ENCODE measurements around the gene ACSF2.
A peak's percentile ranks its signal among the peaks of the same experiment; 100 is the strongest.

The ACSF2 gene

DNA sequence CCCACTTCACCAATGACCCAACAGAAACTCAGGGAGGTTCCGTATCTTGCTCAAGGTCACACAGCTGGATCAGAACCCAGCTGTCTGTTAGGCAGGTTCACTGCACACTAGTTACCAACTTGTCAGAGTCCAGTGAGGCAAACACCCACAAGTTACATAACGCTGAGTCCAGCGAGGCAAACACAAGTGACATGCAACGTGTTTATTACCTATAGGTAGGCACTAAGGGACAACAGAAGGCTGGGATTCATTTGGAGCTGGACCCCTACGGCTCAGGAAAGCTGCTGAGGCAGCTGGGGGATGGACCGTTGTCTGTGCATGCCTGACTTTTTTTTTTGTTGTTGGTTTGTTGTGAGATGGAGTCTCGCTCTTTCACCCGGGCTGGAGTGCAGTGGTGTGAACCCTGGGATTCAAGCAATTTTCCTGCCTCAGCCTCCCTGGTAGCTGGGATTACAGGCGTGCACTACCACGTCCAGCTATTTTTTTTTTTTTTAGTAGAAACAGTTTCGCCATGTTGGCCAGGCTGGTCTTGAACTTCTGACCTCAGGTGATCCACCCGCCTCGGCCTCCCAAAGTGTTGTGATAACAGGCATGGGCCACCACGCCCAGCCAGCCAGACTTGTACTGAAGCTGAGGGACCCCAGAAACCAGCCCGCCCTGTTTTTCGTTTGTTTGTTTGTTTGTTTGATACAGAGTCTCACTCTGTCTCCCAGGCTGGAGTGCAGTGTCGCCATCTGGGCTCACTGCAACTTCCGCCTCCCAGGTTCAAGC lies 50.7 kb downstream of the ACSF2 start:
- Histone ChIP-seq H3K36me3 (ENCODE audit: control insufficient read depth, insufficient read depth, low read length) (peaks cover 4% of the 10 kb centered on the region), H3K9me3 (ENCODE audit: control insufficient read depth, insufficient read depth, low read length) (no peaks in the 10 kb centered on the region), H3K4me1 (ENCODE audit: control insufficient read depth, insufficient read depth, low read length) (no peaks in the 10 kb centered on the region), H3K27me3 (ENCODE audit: control insufficient read depth, insufficient read depth, low read length) (peaks cover 14% of the 10 kb centered on the region), H3K9ac (ENCODE audit: low read depth, low read length) (no peak overlapping the region), H3K4me3 (ENCODE audit: low read depth, low read length) (no peak overlapping the region)

GRCh38 chr17:50477976-50478375 lies 52.0 kb downstream of the ACSF2 start:
- Histone ChIP-seq H3K4me3 (ENCODE audit: low read depth, low read length) (peak overlapping the region; percentile 90), H3K27me3 (ENCODE audit: control insufficient read depth, insufficient read depth, low read length) (peaks cover 14% of the 10 kb centered on the region), H3K4me1 (ENCODE audit: control insufficient read depth, insufficient read depth, low read length) (no peaks in the 10 kb centered on the region), H3K9ac (ENCODE audit: low read depth, low read length) (no peak overlapping the region), H3K36me3 (ENCODE audit: control insufficient read depth, insufficient read depth, low read length) (peaks cover 4% of the 10 kb centered on the region), H3K9me3 (ENCODE audit: control insufficient read depth, insufficient read depth, low read length) (no peaks in the 10 kb centered on the region)

DNA sequence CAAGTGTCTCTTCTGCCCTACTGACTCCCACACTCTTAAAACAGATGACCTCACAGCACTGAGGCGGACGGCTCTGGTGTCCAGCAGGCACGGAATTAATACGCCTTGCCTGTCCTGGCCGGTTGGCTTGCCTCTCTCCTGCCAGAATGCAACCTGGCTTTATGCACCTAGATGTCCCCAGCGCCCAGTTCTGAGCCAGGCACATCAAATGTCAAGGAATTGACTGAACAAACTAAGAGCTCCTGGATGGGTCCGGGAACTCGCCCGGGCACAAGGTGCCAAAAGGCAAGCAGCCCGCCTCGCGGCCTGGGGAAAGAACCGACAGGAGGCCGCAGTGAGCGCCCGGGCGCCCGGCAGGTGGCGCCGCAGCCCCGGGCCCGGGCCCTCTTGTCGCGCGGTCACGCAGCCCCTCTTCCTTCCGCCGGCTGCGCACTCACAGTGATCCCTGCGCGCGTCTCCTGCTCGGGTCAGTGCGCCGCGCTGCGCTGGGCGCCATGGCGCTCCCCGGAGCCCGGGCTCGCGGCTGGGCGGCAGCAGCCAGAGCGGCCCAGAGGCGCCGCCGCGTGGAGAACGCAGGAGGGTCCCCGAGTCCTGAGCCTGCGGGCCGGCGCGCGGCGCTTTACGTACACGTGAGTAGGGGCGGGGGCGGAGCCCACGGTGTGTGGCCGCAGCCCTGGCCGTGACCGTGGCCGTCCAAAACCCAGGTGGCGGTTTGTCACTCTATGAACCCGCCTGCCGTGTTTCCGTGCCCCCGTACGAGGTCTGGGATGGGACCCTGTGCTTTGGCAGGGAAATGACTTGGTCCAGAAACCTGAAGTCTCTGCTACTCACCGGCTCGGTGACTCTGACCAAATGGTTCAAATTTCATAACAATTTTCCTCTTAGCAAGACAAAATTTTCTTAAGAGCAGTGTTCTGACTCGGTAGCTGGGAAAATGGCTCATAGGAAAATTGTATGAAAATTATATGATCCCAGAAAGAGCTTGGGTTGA lies 52.7 kb downstream of the ACSF2 start, which contains the start of gene RSAD1:
TSS of gene RSAD1 (plus strand) at position 470 of the 991 bp plus-strand sequence. CDS start at position 495, 25 bp downstream.
- H3K27me3 ChIP-seq (ENCODE audit: control insufficient read depth, insufficient read depth, low read length) = peaks cover 14% of the 10 kb centered on the region
- H3K4me1 ChIP-seq (ENCODE audit: control insufficient read depth, insufficient read depth, low read length) = no peaks in the 10 kb centered on the region
- H3K4me3 ChIP-seq (ENCODE audit: low read depth, low read length) = peak within 1 kb of the TSS; percentile 90
- peak within 1 kb of the TSS; percentile 49 for H3K9ac ChIP-seq (ENCODE audit: low read depth, low read length)
- H3K9me3 ChIP-seq (ENCODE audit: control insufficient read depth, insufficient read depth, low read length) = no peaks in the 10 kb centered on the region
- H3K36me3 ChIP-seq (ENCODE audit: control insufficient read depth, insufficient read depth, low read length) = peaks cover under 1% of the 10 kb centered on the region

- Histone ChIP-seq H3K4me3 (ENCODE audit: low read depth, low read length) (peak overlapping the region; percentile 90), H3K27me3 (ENCODE audit: control insufficient read depth, insufficient read depth, low read length) (peaks cover 14% of the 10 kb centered on the region), H3K9ac (ENCODE audit: low read depth, low read length) (no peak overlapping the region), H3K9me3 (ENCODE audit: control insufficient read depth, insufficient read depth, low read length) (no peaks in the 10 kb centered on the region), H3K4me1 (ENCODE audit: control insufficient read depth, insufficient read depth, low read length) (no peaks in the 10 kb centered on the region), H3K36me3 (ENCODE audit: control insufficient read depth, insufficient read depth, low read length) (peaks cover 3% of the 10 kb centered on the region)
Observed at GRCh38 chr17:50479522-50480141, 53.6 kb downstream of the ACSF2 start.

- Histone ChIP-seq H3K9ac (ENCODE audit: low read depth, low read length) (no peak overlapping the region), H3K4me1 (ENCODE audit: control insufficient read depth, insufficient read depth, low read length) (no peaks in the 10 kb centered on the region), H3K9me3 (ENCODE audit: control insufficient read depth, insufficient read depth, low read length) (no peaks in the 10 kb centered on the region), H3K36me3 (ENCODE audit: control insufficient read depth, insufficient read depth, low read length) (peaks cover 5% of the 10 kb centered on the region), H3K27me3 (ENCODE audit: control insufficient read depth, insufficient read depth, low read length) (peaks cover 11% of the 10 kb centered on the region), H3K4me3 (ENCODE audit: low read depth, low read length) (no peak overlapping the region)
Observed at GRCh38 chr17:50480142-50480764, 54.2 kb downstream of the ACSF2 start.

GRCh38 chr17:50480854-50481490 lies 55.0 kb downstream of the ACSF2 start:
- Histone ChIP-seq H3K4me3 (ENCODE audit: low read depth, low read length) (no peak overlapping the region), H3K27me3 (ENCODE audit: control insufficient read depth, insufficient read depth, low read length) (peaks cover 9% of the 10 kb centered on the region), H3K4me1 (ENCODE audit: control insufficient read depth, insufficient read depth, low read length) (no peaks in the 10 kb centered on the region), H3K9me3 (ENCODE audit: control insufficient read depth, insufficient read depth, low read length) (no peaks in the 10 kb centered on the region), H3K36me3 (ENCODE audit: control insufficient read depth, insufficient read depth, low read length) (peaks cover 5% of the 10 kb centered on the region), H3K9ac (ENCODE audit: low read depth, low read length) (no peak overlapping the region)

DNA sequence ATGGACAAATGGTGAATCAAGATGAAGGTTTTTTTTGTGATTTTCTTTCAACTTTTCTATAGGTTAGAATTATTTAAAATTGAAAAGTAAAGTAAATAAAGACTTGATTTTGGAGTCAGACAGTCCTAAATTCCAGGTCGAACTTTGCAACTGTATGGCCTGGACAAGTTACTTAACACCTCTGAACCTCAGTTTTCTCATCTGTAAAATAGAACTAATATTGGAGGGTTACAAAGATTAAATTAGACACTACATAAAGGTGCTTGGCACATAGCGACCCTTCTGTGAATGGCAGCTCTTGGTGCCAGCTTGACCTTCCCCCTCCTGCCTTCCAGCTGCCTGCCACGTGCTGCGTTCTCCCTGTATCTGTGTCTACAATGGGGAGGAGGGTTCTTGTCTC lies 55.6 kb downstream of the ACSF2 start:
- Histone ChIP-seq H3K4me1 (ENCODE audit: control insufficient read depth, insufficient read depth, low read length) (no peaks in the 10 kb centered on the region), H3K36me3 (ENCODE audit: control insufficient read depth, insufficient read depth, low read length) (peaks cover 5% of the 10 kb centered on the region), H3K9me3 (ENCODE audit: control insufficient read depth, insufficient read depth, low read length) (no peaks in the 10 kb centered on the region), H3K9ac (ENCODE audit: low read depth, low read length) (no peak overlapping the region), H3K4me3 (ENCODE audit: low read depth, low read length) (no peak overlapping the region), H3K27me3 (ENCODE audit: control insufficient read depth, insufficient read depth, low read length) (peaks cover 4% of the 10 kb centered on the region)

GRCh38 chr17:50482110-50482509 lies 56.1 kb downstream of the ACSF2 start:
- Histone ChIP-seq H3K27me3 (ENCODE audit: control insufficient read depth, insufficient read depth, low read length) (peaks cover 3% of the 10 kb centered on the region), H3K4me1 (ENCODE audit: control insufficient read depth, insufficient read depth, low read length) (no peaks in the 10 kb centered on the region), H3K36me3 (ENCODE audit: control insufficient read depth, insufficient read depth, low read length) (peaks cover 5% of the 10 kb centered on the region), H3K4me3 (ENCODE audit: low read depth, low read length) (no peak overlapping the region), H3K9me3 (ENCODE audit: control insufficient read depth, insufficient read depth, low read length) (no peaks in the 10 kb centered on the region), H3K9ac (ENCODE audit: low read depth, low read length) (no peak overlapping the region)

DNA sequence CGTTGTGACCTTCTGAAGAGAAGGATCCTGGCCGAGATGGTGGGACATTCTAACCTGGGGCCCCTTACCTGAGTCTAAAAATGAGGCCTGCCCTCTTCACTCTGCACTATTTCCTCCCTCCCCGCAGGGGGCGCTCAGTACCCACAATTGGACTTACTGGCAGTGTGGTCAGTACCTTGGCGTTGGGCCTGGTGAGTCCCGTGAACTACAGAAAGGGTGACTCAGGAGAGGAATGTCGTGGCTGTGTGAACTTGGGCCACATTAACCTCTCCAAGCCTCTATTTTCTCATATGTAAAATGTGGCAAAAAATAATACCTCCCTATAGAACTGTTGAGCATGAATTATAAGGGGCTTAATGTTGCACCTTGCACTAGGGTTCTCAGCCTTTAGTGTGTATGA lies 56.5 kb downstream of the ACSF2 start:
- Histone ChIP-seq H3K4me3 (ENCODE audit: low read depth, low read length) (no peak overlapping the region), H3K4me1 (ENCODE audit: control insufficient read depth, insufficient read depth, low read length) (no peaks in the 10 kb centered on the region), H3K9me3 (ENCODE audit: control insufficient read depth, insufficient read depth, low read length) (no peaks in the 10 kb centered on the region), H3K9ac (ENCODE audit: low read depth, low read length) (no peak overlapping the region), H3K36me3 (ENCODE audit: control insufficient read depth, insufficient read depth, low read length) (peaks cover 5% of the 10 kb centered on the region), H3K27me3 (ENCODE audit: control insufficient read depth, insufficient read depth, low read length) (peaks cover 3% of the 10 kb centered on the region)

- no peak overlapping the region for H3K9ac ChIP-seq (ENCODE audit: low read depth, low read length)
- no peaks in the 10 kb centered on the region for H3K9me3 ChIP-seq (ENCODE audit: control insufficient read depth, insufficient read depth, low read length)
- H3K4me1 ChIP-seq (ENCODE audit: control insufficient read depth, insufficient read depth, low read length) = no peaks in the 10 kb centered on the region
- H3K36me3 ChIP-seq (ENCODE audit: control insufficient read depth, insufficient read depth, low read length) = peaks cover 5% of the 10 kb centered on the region
- no peaks in the 10 kb centered on the region for H3K27me3 ChIP-seq (ENCODE audit: control insufficient read depth, insufficient read depth, low read length)
- H3K4me3 ChIP-seq (ENCODE audit: low read depth, low read length) = no peak overlapping the region
Observed at GRCh38 chr17:50483266-50483665, 57.2 kb downstream of the ACSF2 start.
